Measurements from ENCODE around the gene SLC16A9. TPM values are rescaled to one million over a fixed set of nuclear protein-coding genes. Genes with fewer than 3 reads are reported as not detected.

The SLC16A9 gene
- total and polyA plus RNA-seq, 2 donors (not counting 3 experiments of a cell fraction or from before 2014, with no cell fraction given): 0.35 TPM; not detected in 1

- Histone ChIP-seq H2AFZ (ENCODE audit: low read depth, low read length) (no peak overlapping the region), H3K27ac (ENCODE audit: insufficient read depth, low read depth, low read length) (no peak overlapping the region), H3K36me3 (ENCODE audit: control insufficient read depth in 2 of 2, extremely low read depth in 1 of 2, insufficient read depth in 2 of 2, low read length in 2 of 2) (no peaks in the 10 kb centered on the region), H3K27me3 (ENCODE audit: control insufficient read depth in 2 of 2, insufficient read depth in 2 of 2, low read length in 2 of 2) (peaks cover 4 to 8% of the 10 kb centered on the region in 2 experiments), H3K9ac (replicated peaks; ENCODE audit: extremely low read depth, insufficient read depth, low read length) (no peak overlapping the region), H3K79me2 (ENCODE audit: control insufficient read depth, insufficient read depth, low read length) (no peaks in the 10 kb centered on the region), H3K4me3 (replicated peaks in 1 of 3; ENCODE audit: insufficient read depth in 1 of 3, low read depth in 1 of 3, low read length in 3 of 3) (no peak overlapping the region), H3K4me2 (ENCODE audit: insufficient read depth, low read length) (no peak overlapping the region), H3K9me1 (replicated peaks; ENCODE audit: control insufficient read depth, extremely low read depth, insufficient read depth, low read length) (no peaks in the 10 kb centered on the region), H3K9me3 (replicated peaks; ENCODE audit: control insufficient read depth, insufficient read depth, low read length) (no peaks in the 10 kb centered on the region), H3K4me1 (ENCODE audit: control insufficient read depth, extremely low read depth, insufficient read depth, low read length) (no peaks in the 10 kb centered on the region), H4K20me1 (replicated peaks; ENCODE audit: control insufficient read depth, extremely low read depth, insufficient read depth, low read length) (no peaks in the 10 kb centered on the region)
- no peak for FAIRE-seq
- no TSS peak for BruUV-seq (replicated peaks)
- ChIA-PET CTCF (interaction anchor here (0.6 to 9.0 kb wide), 39 partner anchors 8 to 1022 kb away, joined by 3 to 86 read pairs (median 4); partner anchors contain the start of gene CCDC6), POLR2A (no interaction called here)
- TF ChIP-seq POLR2AphosphoS5 (IDR thresholded peaks at IDR 0.05; ENCODE audit: insufficient read depth, low read depth, low read length): no peak
- no peak for TF ChIP-seq GATA2 (IDR thresholded peaks at IDR 0.05; ENCODE audit: insufficient read depth, insufficient read length, low read depth, low read length)
- no peak for TF ChIP-seq FOS (IDR thresholded peaks at IDR 0.05; ENCODE audit: borderline replicate concordance, insufficient read depth, low read length)
- no peak for TF ChIP-seq JUN (IDR thresholded peaks at IDR 0.05; ENCODE audit: borderline replicate concordance, insufficient read depth, insufficient read length, low read depth)
- no peak for TF ChIP-seq CTCF (IDR thresholded peaks at IDR 0.05; ENCODE audit: extremely low read depth in 1 of 2, insufficient read depth in 1 of 2, low read depth in 1 of 2, low read length in 2 of 2)
- no peak for TF ChIP-seq MAX (IDR thresholded peaks at IDR 0.05; ENCODE audit: insufficient read depth, insufficient read length)
- no peak for TF ChIP-seq POLR2A (IDR thresholded peaks at IDR 0.05; ENCODE audit: low read depth, low read length)
- TF ChIP-seq EZH2 (IDR thresholded peaks at IDR 0.05; ENCODE audit: borderline replicate concordance, low read depth, low read length, severe bottlenecking): no peak
- no peak for TF ChIP-seq MYC (IDR thresholded peaks at IDR 0.05; ENCODE audit: low read depth, low read length)
- dilution Hi-C loops (cut with MboI; ENCODE audit: extremely low pct_ligation_motif_present, low sequenced_read_pairs) (no loop called here), intact Hi-C loops (cut with micrococcal nuclease) (loop anchor here (1.0 to 2.0 kb wide), 8 partner anchors 183 to 1020 kb away; no protein-coding TSS in a partner anchor)
- no peak for DNase-seq (ENCODE audit: low read depth, low spot score)
Measured at GRCh38 chr10:59626523-59626869, 83.2 kb downstream of the SLC16A9 start.

All from endothelial cell of umbilical vein (primary cell).